OCI-LY7 (cell line): ENCODE results near the gene PDE9A. TPM values are rescaled to one million over a fixed set of nuclear protein-coding genes. Genes with fewer than 3 reads are reported as not detected.

ENCODE experiments used
- BruUV-seq: library from RNA; stranded (reverse); fragments of 400-500 nt; replicated peaks from 2 replicates; lab custom pipeline; 2021; lab: Mats Ljungman, UMichigan
- CTCF ChIA-PET: fragments of 300-600 bp; sonication (Branson Sonifier 250); formaldehyde crosslinking; loops from one replicate; lab custom pipeline; 2022; ENCODE audit warnings: antibody characterized with exemption; ENCODE audit not compliant: unreplicated experiment; lab: Charles Lee
- POLR2A ChIA-PET: fragments of 300-600 bp; sonication (Branson Sonifier 250); formaldehyde crosslinking; loops from one replicate; lab custom pipeline; 2022; ENCODE audit warnings: antibody characterized with exemption; lab: Charles Lee
- DNase-seq: peaks from one replicate; pipeline ENCODE4 v3.0.0-alpha.2; 2015; ENCODE audit warnings: low spot score
- H2AFZ ChIP-seq: fragments of 200-600 bp; sonication (generic), shearing (Covaris generic); 2 replicates; pipeline ENCODE4 v1.6.1; 2014; ENCODE audit warnings: mild to moderate bottlenecking, antibody characterized with exemption, low read length, moderate library complexity
- H3K27ac ChIP-seq: fragments of 200-600 bp; sonication (generic); 2 replicates; pipeline ENCODE4 v1.5.1; 2014; ENCODE audit warnings: mixed run types, low read depth, mild to moderate bottlenecking, moderate library complexity, low read length, inconsistent platforms; ENCODE audit not compliant: poor library complexity, severe bottlenecking
- H3K36me3 ChIP-seq: fragments of 200-600 bp; sonication (generic); 2 replicates; pipeline ENCODE4 v1.6.1; 2014; ENCODE audit warnings: mild to moderate bottlenecking, antibody characterized with exemption, low read length, moderate library complexity, mixed read lengths; ENCODE audit not compliant: insufficient read depth
- H3K4me1 ChIP-seq: fragments of 200-600 bp; sonication (generic); 2 replicates; pipeline ENCODE4 v1.5.1; 2014; ENCODE audit warnings: mild to moderate bottlenecking, low read length; ENCODE audit not compliant: insufficient read depth, poor library complexity, severe bottlenecking
- H3K4me2 ChIP-seq: fragments of 200-600 bp; sonication (generic); 2 replicates; pipeline ENCODE4 v1.6.1; 2014; ENCODE audit warnings: mild to moderate bottlenecking, low read length
- H3K4me3 ChIP-seq: fragments of 200-600 bp; sonication (generic); 2 replicates; pipeline ENCODE4 v1.5.1; 2014; ENCODE audit warnings: mild to moderate bottlenecking, low read depth, low read length; ENCODE audit not compliant: poor library complexity, severe bottlenecking
- H3K79me2 ChIP-seq: fragments of 200-600 bp; sonication (generic); 2 replicates; pipeline ENCODE4 v1.6.1; 2016; ENCODE audit warnings: low read depth, mild to moderate bottlenecking, low read length, moderate library complexity, mixed read lengths; ENCODE audit not compliant: insufficient read depth
- H3K9me2 ChIP-seq: fragments of 200-600 bp; sonication (generic); 2 replicates; pipeline ENCODE4 v1.6.1; 2016; ENCODE audit warnings: mild to moderate bottlenecking, low read length, mixed read lengths; ENCODE audit not compliant: insufficient read depth
- H3K9me3 ChIP-seq: fragments of 200-600 bp; sonication (generic); 2 replicates; pipeline ENCODE4 v1.6.1; 2014; ENCODE audit warnings: mild to moderate bottlenecking, mixed run types, low read length, mixed read lengths
- H4K20me1 ChIP-seq: fragments of 200-600 bp; sonication (generic); 2 replicates; pipeline ENCODE4 v1.6.1; 2014; ENCODE audit warnings: mild to moderate bottlenecking, antibody characterized with exemption, low read length, moderate library complexity, mixed read lengths; ENCODE audit not compliant: insufficient read depth
- CTCF ChIP-seq: fragments of 200-600 bp; sonication (generic); conservative IDR thresholded peaks from 2 replicates; pipeline ENCODE4 v1.5.1; 2014; ENCODE audit warnings: mild to moderate bottlenecking, antibody characterized with exemption, low read length, moderate library complexity, mixed read lengths
- EZH2phosphoT487 ChIP-seq: fragments of 200-600 bp; sonication (generic); IDR thresholded peaks from 2 replicates; pipeline ENCODE4 v1.6.1; 2018; ENCODE audit warnings: low read depth, borderline replicate concordance, mild to moderate bottlenecking, mixed run types, antibody characterized with exemption, low read length, moderate library complexity, mixed read lengths
- intact Hi-C: fragments of 100-400 bp; cut with micrococcal nuclease; formaldehyde crosslinking; loops from one replicate; pipeline ENCODE4 v1.10.0; 2022; ENCODE audit not compliant: unreplicated experiment
- total RNA-seq, 2 experiments: library from RNA; depleted of rRNA in 1 of 2; stranded (reverse); fragments of >200 nt in 1 of 2; shearing (Covaris generic) in 1 of 2; gene quantifications; 2 replicates each; pipeline ENCODE4 v1.2.3, GENCODE V29; 2014 to 2022

The PDE9A gene
- total RNA-seq, 2 experiments from 2014 or later, result 11.4 to 22.4 TPM

- BruUV-seq, result no TSS peak
- ChIA-PET CTCF (no interaction called here), POLR2A (interaction anchor here (1.0 kb wide), 1 partner anchor 10 kb away, joined by 3 read pairs; no protein-coding TSS in a partner anchor)
These were observed 12.1 kb downstream of the PDE9A start for GRCh38 chr21:42665484-42665883.

GRCh38 chr21:42666023-42666747 lies 12.8 kb downstream of the PDE9A start:
- Histone ChIP-seq H3K79me2 (no peaks in the 10 kb centered on the region; the same call in 1 of the 2 replicates), H3K9me3 (no peaks in the 10 kb centered on the region), H3K9me2 (no peaks in the 10 kb centered on the region), H3K4me3 (no peak overlapping the region), H3K4me1 (peaks cover 60% of the 10 kb centered on the region), H3K36me3 (no peaks in the 10 kb centered on the region), H3K27ac (no peak overlapping the region), H2AFZ (no peak overlapping the region; the same call in 1 of the 2 replicates), H4K20me1 (no peaks in the 10 kb centered on the region), H3K4me2 (no peak overlapping the region)
- intact Hi-C loops, result no loop called here
- TF ChIP-seq CTCF (no peak), EZH2phosphoT487 (no peak)
- peak; percentile 65 for DNase-seq
- no TSS peak for BruUV-seq
- CTCF ChIA-PET, result no interaction called here
- POLR2A ChIA-PET, result interaction anchor here (1.0 kb wide), 1 partner anchor 11 kb away, joined by 3 read pairs; no protein-coding TSS in a partner anchor

More at GRCh38 chr21:42665484-42665883, 12.1 kb downstream of the PDE9A start:
- Histone ChIP-seq H3K4me1 (peaks cover 59% of the 10 kb centered on the region), H4K20me1 (no peaks in the 10 kb centered on the region), H3K79me2 (no peaks in the 10 kb centered on the region; the same call in 1 of the 2 replicates), H3K4me2 (no peak overlapping the region), H3K27ac (no peak overlapping the region), H3K4me3 (no peak overlapping the region), H3K9me3 (no peaks in the 10 kb centered on the region), H2AFZ (no peak overlapping the region), H3K9me2 (no peaks in the 10 kb centered on the region), H3K36me3 (no peaks in the 10 kb centered on the region)
- TF ChIP-seq CTCF (no peak), EZH2phosphoT487 (no peak)
- DNase-seq, result no peak
- intact Hi-C loops, result no loop called here

- DNase-seq, result no peak
- no peak overlapping the region for H3K4me3 ChIP-seq
- intact Hi-C loops, result no loop called here
- TF ChIP-seq EZH2phosphoT487, result no peak
- TF ChIP-seq CTCF, result no peak
- no peak overlapping the region for H3K27ac ChIP-seq
- H3K4me2 ChIP-seq, result no peak overlapping the region; the same call in 1 of the 2 replicates
- H3K9me2 ChIP-seq, result no peaks in the 10 kb centered on the region
- H3K4me1 ChIP-seq, result peaks cover 60% of the 10 kb centered on the region
- no peaks in the 10 kb centered on the region for H3K36me3 ChIP-seq
- no TSS peak for BruUV-seq
- ChIA-PET CTCF (no interaction called here), POLR2A (no interaction called here)
- H2AFZ ChIP-seq, result no peak overlapping the region
- H4K20me1 ChIP-seq, result no peaks in the 10 kb centered on the region
- no peaks in the 10 kb centered on the region for H3K9me3 ChIP-seq
- peaks cover 7% of the 10 kb centered on the region; the same call in 1 of the 2 replicates for H3K79me2 ChIP-seq
These were observed 13.5 kb downstream of the PDE9A start for GRCh38 chr21:42666925-42667324.
